NCI-H345 treated with DMSO at 0.1 percent for 48 hours (cell line): ENCODE data around the gene FMR1.

ENCODE experiments used
- DNase-seq: peaks from one replicate; lab custom pipeline; 2025; ENCODE audit not compliant: unreplicated experiment; lab: John Stamatoyannopoulos, UW

Gene FMR1

GRCh38 chrX:147911192-147912022 lies at the start of gene FMR1:
TSS of gene FMR1 (plus strand) at chrX:147911919. CDS start at chrX:147912180, 261 bp downstream.
- DNase-seq, result peak; percentile 80

GRCh38 chrX:147875866-147876596 lies 35.7 kb upstream of the FMR1 start:
- no peak for DNase-seq

GRCh38 chrX:147876849-147877646 lies 34.7 kb upstream of the FMR1 start:
- DNase-seq, result no peak

- DNase-seq, result no peak
Observed at GRCh38 chrX:147877726-147878125, 34.0 kb upstream of the FMR1 start.

GRCh38 chrX:147884958-147885357 lies 26.8 kb upstream of the FMR1 start:
- no peak for DNase-seq

- DNase-seq, result no peak
Observed at GRCh38 chrX:147890756-147891155, 21.0 kb upstream of the FMR1 start.

GRCh38 chrX:147891896-147892295 lies 19.8 kb upstream of the FMR1 start:
- DNase-seq, result no peak

GRCh38 chrX:147893741-147894140 lies 18.0 kb upstream of the FMR1 start:
- DNase-seq, result no peak

- DNase-seq, result no peak
Observed at GRCh38 chrX:147894366-147894963, 17.3 kb upstream of the FMR1 start.

GRCh38 chrX:147897117-147897516 lies 14.6 kb upstream of the FMR1 start:
- DNase-seq, result no peak

- DNase-seq, result no peak
Observed at GRCh38 chrX:147898951-147899350, 12.8 kb upstream of the FMR1 start.

GRCh38 chrX:147899379-147900114 lies 12.2 kb upstream of the FMR1 start:
- DNase-seq, result no peak

GRCh38 chrX:147900349-147900748 lies 11.4 kb upstream of the FMR1 start:
- no peak for DNase-seq

GRCh38 chrX:147901461-147902126 lies 10.1 kb upstream of the FMR1 start:
- DNase-seq, result no peak

- no peak for DNase-seq
Observed at GRCh38 chrX:147902270-147902669, 9.4 kb upstream of the FMR1 start.

GRCh38 chrX:147908106-147908505 lies 3.6 kb upstream of the FMR1 start:
- DNase-seq, result no peak

GRCh38 chrX:147910607-147911006 lies 1.1 kb upstream of the FMR1 start:
- DNase-seq, result no peak

GRCh38 chrX:147912093-147912801 lies 528 bp downstream of the FMR1 start:
- DNase-seq, result no peak

GRCh38 chrX:147913570-147913969 lies 1.9 kb downstream of the FMR1 start:
- no peak for DNase-seq
